Upper lobe of left lung (tissue), 6 donors: ENCODE measurements around the gene TMPRSS2. TPM values are rescaled to one million over a fixed set of nuclear protein-coding genes. Genes with fewer than 3 reads are reported as not detected.

Source experiments
- ATAC-seq, 2 donors: fragments of 200-7000 bp; cut with Tn5 transposase; one replicate each; pipeline ENCODE4 v1.9.1; 2022; ENCODE audit warnings: mild to moderate bottlenecking in 2 of 2, moderate library complexity in 2 of 2; ENCODE audit not compliant: low FRiP score in 2 of 2
- DNase-seq, 2 donors: peaks; one replicate each; pipeline ENCODE4 v3.0.0-alpha.2; 2019 to 2020
- H3K27ac ChIP-seq, 4 donors: fragments of 200-600 bp; sonication (generic); one replicate each; pipeline ENCODE4 v1.5.1; 2016 to 2019
- H3K27me3 ChIP-seq, 4 donors: fragments of 200-600 bp; sonication (generic); one replicate each; pipeline ENCODE4 v1.5.1; 2017 to 2019
- H3K36me3 ChIP-seq, 4 donors: fragments of 200-600 bp; sonication (generic); one replicate each; pipeline ENCODE4 v1.5.1; 2016 to 2019
- H3K4me1 ChIP-seq, 4 donors: fragments of 200-600 bp; sonication (generic); one replicate each; pipeline ENCODE4 v1.5.1; 2018 to 2019
- H3K4me3 ChIP-seq, 4 donors: fragments of 200-600 bp; sonication (generic); one replicate each; pipeline ENCODE4 v1.5.1; 2017 to 2019; ENCODE audit warnings: mild to moderate bottlenecking in 2 of 4, moderate library complexity in 1 of 4
- H3K9me3 ChIP-seq, 4 donors: fragments of 200-600 bp; sonication (generic); one replicate each; pipeline ENCODE4 v1.5.1; 2018 to 2019
- EP300 ChIP-seq, 4 donors: sonication (generic); formaldehyde crosslinking; IDR thresholded peaks; one replicate each; pipeline ENCODE4 v1.5.1; 2017; ENCODE audit warnings: antibody characterized with exemption in 4 of 4, control low read depth in 2 of 4
- POLR2A ChIP-seq, 4 donors: fragments of 450-650 bp; IDR thresholded peaks; one replicate each; pipeline ENCODE4 v1.5.1; 2016 to 2017; ENCODE audit warnings: antibody characterized with exemption in 4 of 4, mild to moderate bottlenecking in 2 of 4
- POLR2AphosphoS5 ChIP-seq, 2 donors: sonication (generic); formaldehyde crosslinking; IDR thresholded peaks; one replicate each; pipeline ENCODE4 v1.5.1; 2017; ENCODE audit warnings: antibody characterized with exemption in 2 of 2
- WGBS, 2 donors: methylation state at CpG; one replicate each; pipeline ENCODE4 v1.1.5; 2017 to 2018; 5-methylcytosine and 5-hydroxymethylcytosine counted together
- total RNA-seq, 6 donors: library from RNA; depleted of rRNA in 4 of 6; stranded (reverse); fragments of >200 nt in 4 of 6; gene quantifications; one replicate each; pipeline versions ENCODE4 v1.1.0 to v1.2.1, GENCODE V29; 2016 to 2021
- TF ChIP-seq, protein P1 (sequence below), 6 experiments: fragments of 450-650 bp in 4 of 6; fragments of 200-600 bp in 2 of 6; sonication (generic) in 2 of 6; IDR thresholded peaks; one replicate each; pipeline ENCODE4 v1.5.1; 2016 to 2019; ENCODE audit warnings: antibody characterized with exemption in 6 of 6
- donor health status: DM: no; HTN: no; CAD: no; lungs with moderate emphysema.
- donor health status: DM: no; HTN: yes; CAD: no; lungs with severe emphysema.

TMPRSS2 gene
- total RNA-seq, 6 donors from 2014 or later = 65.3 to 195 (median 98.5) TPM

DNA sequence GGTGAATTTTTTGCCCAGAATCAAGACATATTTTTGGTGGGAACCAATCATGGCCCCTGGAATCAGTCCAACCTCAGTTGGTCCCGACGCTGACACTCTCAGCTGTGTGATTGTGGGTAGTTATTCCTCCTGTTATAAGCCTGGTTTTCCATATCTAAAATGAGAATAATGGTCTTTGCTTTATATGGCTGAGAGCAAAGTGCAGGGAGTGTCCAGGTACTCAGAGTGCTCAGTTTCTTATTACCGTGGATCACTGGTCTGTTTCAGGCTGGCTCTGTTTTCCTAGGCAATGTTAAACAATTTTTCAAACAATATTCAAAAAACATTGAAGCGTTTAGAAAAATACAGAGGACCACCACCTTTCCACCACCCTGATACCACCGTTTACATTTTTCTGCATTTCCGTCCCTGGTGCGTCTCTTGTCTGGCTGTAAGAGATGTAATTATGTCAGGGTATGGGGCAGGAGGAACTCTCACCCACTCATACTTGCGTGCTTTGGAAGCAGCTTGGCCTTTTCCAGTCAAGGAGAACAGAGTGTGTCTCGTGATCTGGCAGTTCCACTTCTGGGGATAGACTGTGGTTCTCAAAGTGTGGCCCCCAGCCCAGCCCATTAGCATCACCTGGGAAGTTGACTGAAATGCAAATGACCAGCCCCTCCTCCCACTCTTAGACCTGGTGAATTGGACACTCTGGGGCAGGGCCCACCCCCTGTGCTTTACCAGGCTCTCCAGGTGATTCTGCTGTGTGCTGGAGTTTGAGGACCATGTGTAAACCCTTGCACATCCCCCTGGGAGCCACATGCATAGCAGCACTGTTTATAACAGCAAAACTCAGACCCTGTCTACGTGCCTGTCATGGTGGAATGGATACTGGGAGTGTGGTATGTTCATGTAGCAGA lies 75.1 kb downstream of the TMPRSS2 start:
- WGBS, 2 donors = 75 to 85% methylated on average over 10 of the region's 10 CpGs
- TF ChIP-seq POLR2A (IDR thresholded peaks at IDR 0.05) = no peak
- TF ChIP-seq POLR2AphosphoS5 (IDR thresholded peaks at IDR 0.05) = no peak
- TF ChIP-seq, protein P1, sequence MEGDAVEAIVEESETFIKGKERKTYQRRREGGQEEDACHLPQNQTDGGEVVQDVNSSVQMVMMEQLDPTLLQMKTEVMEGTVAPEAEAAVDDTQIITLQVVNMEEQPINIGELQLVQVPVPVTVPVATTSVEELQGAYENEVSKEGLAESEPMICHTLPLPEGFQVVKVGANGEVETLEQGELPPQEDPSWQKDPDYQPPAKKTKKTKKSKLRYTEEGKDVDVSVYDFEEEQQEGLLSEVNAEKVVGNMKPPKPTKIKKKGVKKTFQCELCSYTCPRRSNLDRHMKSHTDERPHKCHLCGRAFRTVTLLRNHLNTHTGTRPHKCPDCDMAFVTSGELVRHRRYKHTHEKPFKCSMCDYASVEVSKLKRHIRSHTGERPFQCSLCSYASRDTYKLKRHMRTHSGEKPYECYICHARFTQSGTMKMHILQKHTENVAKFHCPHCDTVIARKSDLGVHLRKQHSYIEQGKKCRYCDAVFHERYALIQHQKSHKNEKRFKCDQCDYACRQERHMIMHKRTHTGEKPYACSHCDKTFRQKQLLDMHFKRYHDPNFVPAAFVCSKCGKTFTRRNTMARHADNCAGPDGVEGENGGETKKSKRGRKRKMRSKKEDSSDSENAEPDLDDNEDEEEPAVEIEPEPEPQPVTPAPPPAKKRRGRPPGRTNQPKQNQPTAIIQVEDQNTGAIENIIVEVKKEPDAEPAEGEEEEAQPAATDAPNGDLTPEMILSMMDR (IDR thresholded peaks at IDR 0.05) = no peak
- no peak for TF ChIP-seq EP300 (IDR thresholded peaks at IDR 0.05)
- Histone ChIP-seq H3K4me3 (no peak overlapping the region), H3K36me3 (peaks cover 6 to 79% (median 39%) of the 10 kb centered on the region in 4 donors), H3K9me3 (no peaks in the 10 kb centered on the region), H3K27ac (no peak overlapping the region), H3K27me3 (no peaks in the 10 kb centered on the region), H3K4me1 (peaks cover 0 to 4% (median 0%) of the 10 kb centered on the region in 4 donors)
- DNase-seq (no peak), ATAC-seq (no peak)

DNA sequence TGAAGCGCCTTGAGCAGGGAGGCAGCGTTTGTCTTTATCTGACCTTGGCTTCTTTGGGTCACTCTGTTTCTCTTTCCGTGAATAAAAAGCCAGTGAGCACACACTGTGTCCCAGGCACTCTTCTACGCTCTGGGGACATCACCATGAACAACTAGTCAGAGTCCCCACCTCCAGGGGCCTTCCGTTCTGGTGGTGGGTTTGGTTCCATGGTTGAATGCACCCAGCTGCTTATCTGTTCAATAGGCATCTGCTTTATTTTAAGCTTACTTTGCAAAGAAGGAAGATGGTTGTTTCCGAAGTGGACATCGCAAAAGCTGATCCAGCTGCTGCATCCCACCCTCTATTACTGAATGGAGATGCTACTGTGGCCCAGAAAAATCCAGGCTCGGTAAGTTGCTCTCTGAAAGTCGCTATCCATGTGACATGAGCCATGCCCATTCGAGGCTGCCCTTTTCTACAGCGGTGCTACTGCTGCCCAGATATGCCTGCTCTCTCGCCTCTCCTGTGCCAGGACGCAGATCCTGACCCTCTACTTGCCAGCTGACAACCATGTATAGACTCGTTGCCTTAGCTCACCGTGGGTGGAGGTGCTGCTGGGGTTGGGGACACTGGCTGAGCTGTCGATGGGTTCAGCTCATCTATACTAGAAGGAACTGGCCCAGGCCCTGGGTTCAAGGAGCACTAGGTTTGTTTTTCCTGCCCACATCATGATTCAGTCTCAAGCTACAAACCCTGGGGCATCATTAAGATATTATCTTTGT lies 76.0 kb downstream of the TMPRSS2 start:
- Histone ChIP-seq H3K9me3 (no peaks in the 10 kb centered on the region), H3K4me3 (no peak overlapping the region), H3K27me3 (no peaks in the 10 kb centered on the region), H3K27ac (no peak overlapping the region), H3K36me3 (peaks cover 6 to 70% (median 31%) of the 10 kb centered on the region in 4 donors), H3K4me1 (peaks cover 2 to 7% (median 6%) of the 10 kb centered on the region in 4 donors)
- no peak for ATAC-seq
- TF ChIP-seq, protein P1 (IDR thresholded peaks at IDR 0.05) = no peak
- TF ChIP-seq POLR2A (IDR thresholded peaks at IDR 0.05) = no peak
- TF ChIP-seq EP300 (IDR thresholded peaks at IDR 0.05) = no peak
- TF ChIP-seq POLR2AphosphoS5 (IDR thresholded peaks at IDR 0.05) = no peak
- DNase-seq = no peak
- WGBS, 2 donors = 88 to 90% methylated on average over 16 of the region's 16 CpGs

DNA sequence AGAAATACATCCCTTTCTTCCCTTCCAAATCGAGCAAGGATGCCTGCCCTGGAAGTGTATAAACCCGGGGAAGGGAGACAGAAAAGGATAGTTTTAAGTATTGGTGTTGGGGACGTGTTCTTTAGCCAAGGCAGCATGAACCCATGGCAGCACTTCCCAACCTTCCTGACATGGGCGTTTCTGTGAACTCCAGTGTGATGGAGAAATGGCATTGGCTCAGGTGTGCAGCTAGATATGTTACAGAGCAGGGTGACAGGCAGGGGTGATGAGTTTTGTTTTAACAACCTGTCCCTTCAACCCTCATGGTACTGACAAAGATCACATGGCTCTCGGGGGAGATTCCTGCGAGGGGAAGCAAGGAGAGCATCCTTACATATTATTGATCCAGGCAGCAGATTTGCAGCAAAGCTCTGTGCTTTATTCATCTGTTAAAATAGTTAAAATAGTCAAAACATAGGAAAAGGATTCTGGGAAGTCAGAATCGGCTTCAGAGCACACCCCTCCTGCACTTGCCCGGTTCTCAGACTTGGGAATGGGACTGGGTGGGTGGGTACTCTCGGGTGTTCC lies 78.0 kb downstream of the TMPRSS2 start:
- H3K4me1 ChIP-seq = peaks cover 5 to 22% (median 14%) of the 10 kb centered on the region in 4 donors
- ATAC-seq (no peak), DNase-seq (no peak)
- H3K9me3 ChIP-seq = no peaks in the 10 kb centered on the region
- TF ChIP-seq POLR2AphosphoS5 (IDR thresholded peaks at IDR 0.05) = no peak
- TF ChIP-seq POLR2A (IDR thresholded peaks at IDR 0.05) = no peak
- TF ChIP-seq EP300 (IDR thresholded peaks at IDR 0.05) = no peak
- TF ChIP-seq, protein P1 (IDR thresholded peaks at IDR 0.05) = no peak
- H3K4me3 ChIP-seq = no peak overlapping the region
- H3K27me3 ChIP-seq = no peaks in the 10 kb centered on the region
- 80 to 88% methylated on average over 9 of the region's 9 CpGs for WGBS, 2 donors
- H3K27ac ChIP-seq = no peak overlapping the region
- peaks cover 0 to 51% (median 18%) of the 10 kb centered on the region in 4 donors for H3K36me3 ChIP-seq

DNA sequence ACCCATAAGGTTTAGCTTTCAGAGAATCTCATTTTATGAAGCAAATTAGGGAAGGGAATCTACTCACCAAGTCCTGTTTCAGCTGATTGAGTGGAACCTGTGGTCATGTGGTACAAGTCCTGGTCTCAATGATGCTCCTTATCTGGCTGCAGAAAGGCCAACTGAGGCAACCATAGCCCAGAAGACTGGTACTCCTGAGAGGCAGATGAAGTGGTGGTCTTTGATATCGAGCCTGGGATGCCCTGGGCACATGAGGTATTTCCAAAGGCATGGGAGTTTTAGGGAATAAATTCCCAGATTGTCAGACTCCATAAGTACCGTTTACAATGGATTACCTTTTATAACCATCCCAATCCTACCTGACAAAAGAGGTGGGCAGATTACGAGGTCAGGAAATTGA lies 78.7 kb downstream of the TMPRSS2 start:
- Histone ChIP-seq H3K27ac (no peak overlapping the region), H3K27me3 (no peaks in the 10 kb centered on the region), H3K36me3 (peaks cover 0 to 48% (median 16%) of the 10 kb centered on the region in 4 donors), H3K9me3 (no peaks in the 10 kb centered on the region), H3K4me3 (no peak overlapping the region), H3K4me1 (peaks cover 5 to 23% (median 14%) of the 10 kb centered on the region in 4 donors)
- ATAC-seq (no peak), DNase-seq (no peak)
- TF ChIP-seq POLR2AphosphoS5 (IDR thresholded peaks at IDR 0.05) (no peak), POLR2A (IDR thresholded peaks at IDR 0.05) (no peak), EP300 (IDR thresholded peaks at IDR 0.05) (no peak)
- TF ChIP-seq, protein P1 (IDR thresholded peaks at IDR 0.05) = no peak
- WGBS, 2 donors = 95 to 97% methylated on average over 3 of the region's 3 CpGs
